Breast epithelium (tissue), 4 donors: ENCODE results near the gene HOXD1. TPM values are rescaled to one million over a fixed set of nuclear protein-coding genes. Genes with fewer than 3 reads are reported as not detected.

Experiments
- DNase-seq, 2 donors: peaks; one replicate each; pipeline ENCODE4 v3.0.0-alpha.2; 2019; ENCODE audit warnings: low spot score in 2 of 2
- H3K27ac ChIP-seq, 2 donors: fragments of 200-600 bp; sonication (generic) in 1 of 2; one replicate each; pipeline ENCODE4 v1.5.1; 2016 to 2019; ENCODE audit warnings: mild to moderate bottlenecking in 1 of 2
- H3K27me3 ChIP-seq, 2 donors: fragments of 200-600 bp; sonication (generic) in 1 of 2; one replicate each; pipeline versions ENCODE4 v1.5.1 to v1.6.0; 2017 to 2019; ENCODE audit warnings: control low read depth in 1 of 2, mild to moderate bottlenecking in 1 of 2
- H3K36me3 ChIP-seq: fragments of 200-600 bp; one replicate; pipeline ENCODE4 v1.5.1; 2019
- H3K4me1 ChIP-seq, 2 donors: fragments of 200-600 bp; sonication (generic); one replicate each; pipeline ENCODE4 v1.5.1; 2016 to 2019; ENCODE audit warnings: control low read depth in 1 of 2
- H3K4me3 ChIP-seq, 3 donors: fragments of 200-600 bp; sonication (generic); 1 replicate in 2 of 3; 2 replicates in 1 of 3; pipeline ENCODE4 v1.5.1; 2016 to 2019; ENCODE audit warnings: mild to moderate bottlenecking in 3 of 3, moderate library complexity in 2 of 3
- H3K9me3 ChIP-seq, 2 donors: fragments of 200-600 bp; sonication (generic) in 1 of 2; one replicate each; pipeline ENCODE4 v1.5.1; 2016 to 2019; ENCODE audit warnings: control low read depth in 1 of 2
- CTCF ChIP-seq, 3 donors: fragments of 450-650 bp; IDR thresholded peaks; one replicate each; pipeline ENCODE4 v1.5.1; 2016 to 2017; ENCODE audit warnings: antibody characterized with exemption in 3 of 3, mild to moderate bottlenecking in 3 of 3, moderate library complexity in 3 of 3
- POLR2A ChIP-seq: fragments of 450-650 bp; IDR thresholded peaks from one replicate; pipeline ENCODE4 v1.6.1; 2016; ENCODE audit warnings: antibody characterized with exemption, mild to moderate bottlenecking, moderate library complexity
- POLR2AphosphoS5 ChIP-seq, 3 donors: sonication (generic); formaldehyde crosslinking; IDR thresholded peaks; one replicate each; pipeline ENCODE4 v1.6.1; 2017; ENCODE audit warnings: antibody characterized with exemption in 3 of 3
- intact Hi-C: fragments of 100-400 bp; cut with DNase I; formaldehyde crosslinking; loops from one replicate; pipeline ENCODE4 v1.15.1; 2023; ENCODE audit warnings: low total_unique reads
- total RNA-seq, 3 donors: library from RNA; depleted of rRNA; stranded (reverse); fragments of >200 nt; gene quantifications; one replicate each; pipeline ENCODE4 v1.1.0, GENCODE V29; 2016

The HOXD1 gene
- total RNA-seq, 3 donors from 2014 or later, result 0.15 to 1.3 (median 0.64) TPM

GRCh38 chr2:176206136-176206535, 17.7 kb downstream of the HOXD1 start:
- Histone ChIP-seq H3K4me3 (no peak overlapping the region), H3K36me3 (no peaks in the 10 kb centered on the region), H3K27me3 (peaks cover 0 to 11% of the 10 kb centered on the region in 2 donors), H3K27ac (no peak overlapping the region), H3K9me3 (no peaks in the 10 kb centered on the region), H3K4me1 (no peaks in the 10 kb centered on the region)
- TF ChIP-seq POLR2AphosphoS5 (IDR thresholded peaks at IDR 0.05), result no peak
- TF ChIP-seq CTCF (IDR thresholded peaks at IDR 0.05), result no peak
- TF ChIP-seq POLR2A, result no peak
- intact Hi-C loops, result no loop called here
- no peak for DNase-seq

- Histone ChIP-seq H3K27me3 (peaks cover 0 to 6% of the 10 kb centered on the region in 2 donors), H3K9me3 (no peaks in the 10 kb centered on the region), H3K27ac (no peak overlapping the region), H3K36me3 (no peaks in the 10 kb centered on the region), H3K4me1 (no peaks in the 10 kb centered on the region), H3K4me3 (no peak overlapping the region)
- no peak for DNase-seq
- TF ChIP-seq CTCF (IDR thresholded peaks at IDR 0.05) (no peak), POLR2A (no peak), POLR2AphosphoS5 (IDR thresholded peaks at IDR 0.05) (no peak)
- intact Hi-C loops, result no loop called here
These were observed 18.2 kb downstream of the HOXD1 start for GRCh38 chr2:176206682-176207081.

- no peak for DNase-seq
- H3K4me3 ChIP-seq, result no peak overlapping the region
- H3K36me3 ChIP-seq, result no peaks in the 10 kb centered on the region
- no peaks in the 10 kb centered on the region for H3K4me1 ChIP-seq
- no peaks in the 10 kb centered on the region for H3K9me3 ChIP-seq
- no peak overlapping the region for H3K27ac ChIP-seq
- H3K27me3 ChIP-seq, result no peaks in the 10 kb centered on the region
- intact Hi-C loops, result no loop called here
- TF ChIP-seq POLR2AphosphoS5 (IDR thresholded peaks at IDR 0.05), result no peak
These were observed 22.6 kb downstream of the HOXD1 start for GRCh38 chr2:176211110-176211509.

- Histone ChIP-seq H3K9me3 (no peaks in the 10 kb centered on the region), H3K4me3 (no peak overlapping the region), H3K4me1 (no peaks in the 10 kb centered on the region), H3K27ac (no peak overlapping the region), H3K27me3 (no peaks in the 10 kb centered on the region), H3K36me3 (no peaks in the 10 kb centered on the region)
- intact Hi-C loops, result no loop called here
- DNase-seq, result no peak
- TF ChIP-seq POLR2AphosphoS5 (IDR thresholded peaks at IDR 0.05) (no peak), POLR2A (no peak), CTCF (IDR thresholded peaks at IDR 0.05) (no peak)
These were observed 23.8 kb downstream of the HOXD1 start for GRCh38 chr2:176212276-176212675.

GRCh38 chr2:176213406-176213805, 24.9 kb downstream of the HOXD1 start:
- Histone ChIP-seq H3K4me3 (no peak overlapping the region), H3K27me3 (no peaks in the 10 kb centered on the region), H3K9me3 (no peaks in the 10 kb centered on the region), H3K4me1 (no peaks in the 10 kb centered on the region), H3K27ac (no peak overlapping the region), H3K36me3 (no peaks in the 10 kb centered on the region)
- TF ChIP-seq POLR2AphosphoS5 (IDR thresholded peaks at IDR 0.05) (no peak), POLR2A (no peak), CTCF (IDR thresholded peaks at IDR 0.05) (no peak)
- intact Hi-C loops, result no loop called here
- DNase-seq, result no peak

DNA sequence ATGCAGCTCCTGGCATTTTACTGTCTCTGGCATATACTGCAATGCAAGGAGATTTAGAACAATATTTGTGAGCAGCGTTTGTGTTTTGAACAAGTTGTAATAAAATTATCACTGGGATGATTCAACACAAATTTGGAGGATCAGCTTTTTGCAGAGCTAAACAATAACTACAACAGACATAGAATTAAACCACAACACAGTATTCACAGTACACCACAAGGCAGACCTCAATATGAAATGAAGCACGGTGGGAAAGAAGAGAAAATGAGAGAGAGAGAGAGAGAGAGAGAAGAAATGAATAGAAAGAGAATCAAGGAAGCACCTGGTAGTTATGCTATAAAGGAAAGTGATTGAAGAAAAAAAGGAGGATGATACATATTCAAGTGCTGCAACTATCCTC, 39.4 kb downstream of the HOXD1 start:
- Histone ChIP-seq H3K27me3 (no peaks in the 10 kb centered on the region), H3K36me3 (no peaks in the 10 kb centered on the region), H3K27ac (no peak overlapping the region), H3K4me1 (no peaks in the 10 kb centered on the region), H3K4me3 (no peak overlapping the region), H3K9me3 (no peaks in the 10 kb centered on the region)
- intact Hi-C loops, result loop anchor here (5.0 kb wide), 1 partner anchor 459 kb away; no protein-coding TSS in a partner anchor
- DNase-seq, result no peak
- TF ChIP-seq POLR2A, result no peak
- TF ChIP-seq CTCF (IDR thresholded peaks at IDR 0.05), result no peak
- TF ChIP-seq POLR2AphosphoS5 (IDR thresholded peaks at IDR 0.05), result no peak
